IPS-18a (cell line): ENCODE measurements around the gene JAZF1.
"Not testable (repeated sequence)": the region's sequence is repeated elsewhere in the genome, so short reads cannot be mapped to it uniquely, and the experiment has no call there.

Experiments used
- H3K27ac ChIP-seq: one replicate; pipeline ENCODE4 v1.5.1; 2013; ENCODE audit warnings: low read length
- H3K27me3 ChIP-seq: one replicate; pipeline ENCODE4 v1.6.1; 2013; ENCODE audit warnings: mild to moderate bottlenecking, low read length; ENCODE audit not compliant: control insufficient read depth, insufficient read depth
- H3K36me3 ChIP-seq: one replicate; pipeline ENCODE4 v1.6.1; 2013; ENCODE audit warnings: low read depth, low read length; ENCODE audit not compliant: control insufficient read depth
- H3K4me1 ChIP-seq: one replicate; pipeline ENCODE4 v1.6.1; 2013; ENCODE audit warnings: low read depth, low read length; ENCODE audit not compliant: control insufficient read depth
- H3K4me3 ChIP-seq: one replicate; pipeline ENCODE4 v1.5.1; 2013; ENCODE audit warnings: low read length
- H3K9ac ChIP-seq: one replicate; pipeline ENCODE4 v1.6.1; 2013; ENCODE audit warnings: mild to moderate bottlenecking, low read length, moderate library complexity
- H3K9me3 ChIP-seq: one replicate; pipeline ENCODE4 v1.6.1; 2013; ENCODE audit warnings: low read depth, low read length; ENCODE audit not compliant: control insufficient read depth

The JAZF1 gene

DNA sequence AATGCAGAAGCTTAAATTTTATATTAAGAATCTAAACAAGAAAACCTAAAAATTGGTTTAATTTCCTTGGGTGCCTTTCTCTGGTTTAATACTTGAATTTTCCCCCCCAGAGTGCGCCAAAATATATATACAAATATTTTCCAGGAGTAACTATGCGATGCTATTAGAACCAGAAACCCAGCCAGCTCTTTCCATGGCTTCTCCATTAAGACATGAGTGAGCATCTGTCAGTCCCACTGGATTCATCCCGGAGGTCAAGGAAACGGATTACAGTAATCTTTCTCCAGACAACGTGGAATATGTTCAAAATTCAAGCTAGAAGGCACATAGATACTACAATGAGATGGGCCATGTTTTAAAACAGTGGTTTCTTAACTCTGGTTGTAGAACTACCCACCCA, 291.9 kb downstream of the JAZF1 start:
- Histone ChIP-seq H3K27ac (no peak overlapping the region), H3K27me3 (no peaks in the 10 kb centered on the region), H3K9ac (no peak overlapping the region), H3K9me3 (no peaks in the 10 kb centered on the region), H3K4me1 (peaks cover 9% of the 10 kb centered on the region), H3K4me3 (no peak overlapping the region), H3K36me3 (no peaks in the 10 kb centered on the region)

DNA sequence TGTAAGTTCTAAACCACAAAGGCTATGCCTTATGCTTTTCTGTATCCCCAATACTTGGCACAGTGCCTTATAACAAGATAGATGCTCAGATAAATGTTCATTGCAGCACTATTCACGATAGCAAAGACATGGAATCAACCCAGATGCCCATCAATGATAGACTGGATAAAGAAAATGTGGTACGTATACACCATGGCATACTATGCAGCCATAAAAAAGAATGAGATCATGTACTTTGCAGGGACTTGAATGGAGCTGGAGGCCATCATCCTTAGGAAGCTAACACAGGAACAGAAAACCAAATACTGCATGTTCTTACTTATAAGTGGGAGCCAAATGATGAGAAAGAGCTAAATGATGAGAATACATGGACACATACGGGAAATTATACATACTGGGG, 293.9 kb downstream of the JAZF1 start:
- not testable (repeated sequence) for H3K9ac ChIP-seq, H3K9me3 ChIP-seq, H3K36me3 ChIP-seq, H3K27me3 ChIP-seq, H3K4me3 ChIP-seq, H3K27ac ChIP-seq
- H3K4me1 ChIP-seq = peaks cover 18% of the 10 kb centered on the region

DNA sequence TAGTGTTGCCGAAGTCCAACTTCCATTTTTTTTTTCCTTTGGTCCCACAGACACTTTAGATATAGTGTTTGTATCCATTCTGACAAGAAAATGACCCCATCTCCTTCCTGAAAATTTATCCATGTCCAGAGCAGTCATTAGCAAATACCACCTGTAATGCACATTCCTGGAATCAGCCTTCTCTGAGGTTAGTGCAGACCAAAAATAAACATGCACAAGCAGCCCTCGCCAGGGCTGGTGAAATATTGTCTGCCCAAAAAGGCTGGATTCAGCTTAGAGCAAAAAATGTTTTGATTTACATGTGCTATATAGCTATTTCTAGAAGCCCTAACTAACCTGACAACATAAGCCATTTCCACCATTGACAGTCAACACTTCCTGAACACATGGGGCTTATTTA, 294.9 kb downstream of the JAZF1 start:
- no peak overlapping the region for H3K4me3 ChIP-seq
- H3K9ac ChIP-seq = no peak overlapping the region
- H3K36me3 ChIP-seq = no peaks in the 10 kb centered on the region
- H3K4me1 ChIP-seq = peaks cover 18% of the 10 kb centered on the region
- no peak overlapping the region for H3K27ac ChIP-seq
- no peaks in the 10 kb centered on the region for H3K9me3 ChIP-seq
- no peaks in the 10 kb centered on the region for H3K27me3 ChIP-seq

DNA sequence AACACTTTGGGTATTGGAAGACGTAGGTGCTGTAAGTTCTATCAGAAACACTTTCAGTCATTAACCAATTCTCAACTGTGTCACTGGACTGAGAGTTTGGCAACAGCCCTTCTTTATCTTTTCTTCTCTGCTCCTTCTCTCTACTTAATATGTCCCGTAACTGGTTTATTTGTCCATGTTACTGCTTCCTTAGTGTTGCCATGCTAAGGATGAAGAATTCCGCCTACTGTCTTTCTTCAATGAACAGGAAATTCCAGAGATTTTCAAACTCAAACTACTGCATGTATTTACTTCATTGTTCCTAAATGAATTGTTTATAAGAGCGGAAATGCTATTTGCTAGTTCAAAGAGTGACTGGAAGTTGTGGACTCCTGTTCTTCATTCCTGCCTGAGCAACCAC, 296.9 kb downstream of the JAZF1 start:
- Histone ChIP-seq H3K36me3 (no peaks in the 10 kb centered on the region), H3K9me3 (no peaks in the 10 kb centered on the region), H3K4me1 (peaks cover 18% of the 10 kb centered on the region), H3K4me3 (no peak overlapping the region), H3K27ac (peak overlapping the region; percentile 22), H3K9ac (no peak overlapping the region), H3K27me3 (no peaks in the 10 kb centered on the region)

DNA sequence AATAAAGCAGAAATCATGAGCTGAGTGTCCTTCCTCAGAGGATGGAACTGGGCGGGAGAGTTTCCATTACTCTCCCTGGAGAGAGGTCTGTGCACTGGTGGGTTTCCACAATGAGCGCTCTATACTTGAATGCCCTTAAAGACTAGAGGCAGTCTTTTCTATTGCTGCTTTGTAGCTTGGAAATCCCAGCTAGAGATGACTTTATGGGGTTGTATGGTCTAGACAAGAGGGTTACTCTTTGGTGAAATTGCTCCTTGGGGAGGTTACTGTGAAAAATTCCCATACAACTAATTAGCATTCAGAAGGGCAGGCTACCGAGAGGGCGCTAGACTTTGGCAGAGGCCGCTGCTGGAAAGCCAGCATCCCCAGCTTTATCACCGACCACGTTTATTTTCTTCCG, 303.8 kb downstream of the JAZF1 start:
- peaks cover 11% of the 10 kb centered on the region for H3K4me1 ChIP-seq
- no peaks in the 10 kb centered on the region for H3K36me3 ChIP-seq
- H3K4me3 ChIP-seq = no peak overlapping the region
- no peaks in the 10 kb centered on the region for H3K9me3 ChIP-seq
- no peaks in the 10 kb centered on the region for H3K27me3 ChIP-seq
- H3K9ac ChIP-seq = no peak overlapping the region
- H3K27ac ChIP-seq = no peak overlapping the region

DNA sequence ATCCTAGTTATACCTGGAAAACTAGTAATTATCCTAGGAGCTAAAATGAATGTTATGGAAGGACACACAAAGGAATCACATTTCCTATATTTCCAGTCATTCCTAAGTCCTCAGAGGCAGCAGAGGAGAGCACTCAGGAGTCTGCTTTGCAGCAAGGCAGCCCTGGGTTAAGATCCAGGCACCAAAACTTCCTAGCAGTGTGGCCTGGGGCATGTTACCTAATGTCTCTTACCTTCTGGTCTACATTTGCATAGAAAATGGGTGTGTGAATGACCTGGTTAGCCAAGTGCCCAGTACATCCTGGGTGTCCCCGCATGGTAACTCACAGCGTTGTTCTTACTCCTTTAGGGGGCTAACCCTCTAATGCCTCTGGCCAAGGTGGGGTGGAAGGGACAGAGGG, 304.8 kb downstream of the JAZF1 start:
- no peaks in the 10 kb centered on the region for H3K27me3 ChIP-seq
- H3K9ac ChIP-seq = no peak overlapping the region
- no peaks in the 10 kb centered on the region for H3K36me3 ChIP-seq
- peaks cover 11% of the 10 kb centered on the region for H3K4me1 ChIP-seq
- no peak overlapping the region for H3K27ac ChIP-seq
- H3K9me3 ChIP-seq = no peaks in the 10 kb centered on the region
- no peak overlapping the region for H3K4me3 ChIP-seq

DNA sequence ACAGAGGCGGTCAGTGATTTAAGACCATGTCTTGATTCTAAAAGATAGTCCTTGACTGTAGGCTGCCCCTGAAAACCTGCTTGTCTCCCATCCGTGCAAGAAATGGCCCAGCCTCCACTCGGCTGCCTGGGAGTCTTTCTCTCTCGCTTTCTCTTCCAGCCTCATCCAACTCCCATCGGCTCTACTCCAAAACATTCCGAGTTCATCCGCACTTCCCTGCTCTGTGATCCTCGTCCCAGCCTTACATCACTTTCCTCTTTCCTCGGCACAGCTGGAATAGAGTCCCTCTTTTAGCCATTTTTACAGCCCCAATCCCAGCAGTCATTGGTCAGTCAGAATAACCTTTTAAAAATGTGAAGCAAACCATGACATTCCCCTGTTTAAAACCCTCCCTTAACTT, 305.5 kb downstream of the JAZF1 start:
- no peaks in the 10 kb centered on the region for H3K36me3 ChIP-seq
- peaks cover 11% of the 10 kb centered on the region for H3K4me1 ChIP-seq
- H3K27me3 ChIP-seq = no peaks in the 10 kb centered on the region
- H3K9ac ChIP-seq = no peak overlapping the region
- no peak overlapping the region for H3K4me3 ChIP-seq
- H3K9me3 ChIP-seq = no peaks in the 10 kb centered on the region
- H3K27ac ChIP-seq = no peak overlapping the region

DNA sequence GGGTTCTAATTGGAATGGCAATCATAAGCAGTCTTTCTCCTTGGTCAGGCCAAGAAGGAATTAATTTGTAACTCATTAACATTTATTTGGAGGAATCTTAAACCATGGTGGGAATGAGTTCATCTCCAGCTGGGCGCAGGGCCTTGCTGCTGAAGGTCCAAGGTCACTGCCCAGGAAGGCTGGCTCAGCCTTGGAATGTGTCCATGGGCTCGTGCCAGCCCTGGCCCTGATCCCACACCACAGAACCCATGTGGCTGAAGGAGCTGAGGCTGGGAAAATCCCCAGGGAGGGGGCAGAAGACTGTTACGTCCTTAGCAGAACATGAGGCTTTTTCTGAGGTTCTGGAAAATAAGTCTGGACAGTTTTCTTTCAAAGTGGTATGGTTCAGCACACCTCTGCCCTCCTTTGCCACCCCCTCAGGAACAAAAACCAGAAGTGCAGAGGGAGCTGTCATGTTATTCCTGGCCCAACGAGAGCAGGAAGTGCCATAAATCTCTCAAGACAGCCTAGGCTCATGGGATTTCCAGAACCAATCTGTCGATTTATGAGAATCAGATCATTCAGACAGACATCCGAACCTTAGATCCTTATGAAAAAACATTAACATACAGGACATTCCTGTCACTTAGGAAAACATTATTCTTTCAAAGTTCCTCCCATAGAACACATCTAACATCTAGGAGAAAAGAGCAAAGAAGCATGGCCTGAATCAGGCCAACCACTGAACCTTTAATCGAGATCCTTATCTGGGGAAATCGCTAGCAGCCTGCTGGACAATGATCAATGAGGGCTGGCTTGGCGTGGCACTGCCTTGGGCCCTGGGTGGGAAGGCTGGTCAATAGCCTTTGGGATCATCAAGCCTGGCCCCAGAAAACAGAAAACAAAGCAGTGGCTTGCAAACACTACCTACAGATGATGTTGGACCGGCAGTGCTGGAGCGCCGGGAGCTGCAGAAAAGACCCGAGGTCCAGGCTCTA, 306.3 kb downstream of the JAZF1 start:
- Histone ChIP-seq H3K4me3 (no peak overlapping the region), H3K27ac (no peak overlapping the region), H3K9me3 (no peaks in the 10 kb centered on the region), H3K4me1 (peaks cover 12% of the 10 kb centered on the region), H3K9ac (no peak overlapping the region), H3K27me3 (no peaks in the 10 kb centered on the region), H3K36me3 (no peaks in the 10 kb centered on the region)

DNA sequence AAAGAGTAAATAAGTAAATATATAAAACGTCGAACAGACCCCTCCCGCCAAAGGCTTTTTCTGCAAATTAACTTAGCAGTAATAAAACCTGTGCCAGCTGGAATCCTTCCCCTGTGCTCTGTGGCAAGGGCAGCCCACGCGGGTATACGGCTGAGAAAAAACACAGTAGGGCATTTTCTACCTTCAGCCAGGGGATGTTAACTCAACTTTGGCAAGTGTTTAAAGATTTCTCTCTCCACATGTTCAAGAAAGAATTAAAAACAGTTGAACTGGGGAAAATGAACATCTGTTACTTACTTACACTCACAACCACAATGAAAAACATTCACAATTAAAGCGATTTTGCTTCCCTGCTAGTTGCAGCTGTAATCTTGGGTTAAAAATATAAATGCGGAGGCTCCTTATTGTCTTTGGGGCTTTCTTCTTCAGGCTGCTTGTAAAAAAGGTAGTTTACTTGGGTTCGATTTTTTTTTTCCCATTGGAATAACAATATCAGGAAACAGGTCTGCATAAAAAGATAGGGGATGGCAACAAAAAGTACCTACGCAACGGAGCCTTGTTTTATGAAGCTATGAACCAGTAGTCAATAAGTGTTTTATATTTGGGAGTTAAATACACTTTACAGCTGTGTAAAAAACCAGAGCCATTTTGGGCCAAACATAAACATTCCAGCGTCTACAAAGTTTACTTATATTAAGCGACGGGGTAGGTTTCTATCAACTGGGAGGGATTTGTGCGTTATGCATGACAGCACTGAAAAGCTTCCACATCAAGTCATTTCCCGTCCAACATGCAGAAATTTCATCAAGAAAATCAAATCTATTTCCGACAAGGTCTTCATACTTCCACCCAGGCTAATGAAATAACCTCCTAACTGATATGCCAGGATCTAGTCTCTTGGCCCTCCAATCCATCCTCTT, 308.0 kb downstream of the JAZF1 start:
- Histone ChIP-seq H3K27ac (no peak overlapping the region), H3K9ac (no peak overlapping the region), H3K9me3 (no peaks in the 10 kb centered on the region), H3K36me3 (no peaks in the 10 kb centered on the region), H3K4me1 (peaks cover 21% of the 10 kb centered on the region), H3K27me3 (no peaks in the 10 kb centered on the region), H3K4me3 (no peak overlapping the region)

DNA sequence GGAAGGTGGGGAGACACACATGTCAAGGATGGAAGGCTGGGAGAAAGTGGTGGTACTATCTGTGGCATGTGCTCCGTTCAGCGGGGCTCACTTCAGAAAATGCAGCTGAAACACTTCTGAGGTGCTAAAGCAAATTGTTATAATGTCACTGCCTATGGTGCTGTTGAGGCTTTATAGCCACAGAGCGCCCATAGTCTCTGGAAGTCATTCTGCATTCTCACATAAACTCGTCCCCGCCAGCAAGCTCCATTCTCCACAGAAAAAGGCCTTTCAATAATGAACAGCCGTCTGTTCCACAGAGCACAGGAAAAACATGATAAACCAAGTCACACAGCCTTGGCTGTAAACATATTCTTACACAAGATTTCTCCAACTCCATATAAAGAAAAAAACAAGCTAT, 308.7 kb downstream of the JAZF1 start:
- H3K36me3 ChIP-seq = no peaks in the 10 kb centered on the region
- no peaks in the 10 kb centered on the region for H3K27me3 ChIP-seq
- H3K27ac ChIP-seq = no peak overlapping the region
- no peaks in the 10 kb centered on the region for H3K9me3 ChIP-seq
- H3K4me1 ChIP-seq = peaks cover 21% of the 10 kb centered on the region
- no peak overlapping the region for H3K9ac ChIP-seq
- H3K4me3 ChIP-seq = no peak overlapping the region

DNA sequence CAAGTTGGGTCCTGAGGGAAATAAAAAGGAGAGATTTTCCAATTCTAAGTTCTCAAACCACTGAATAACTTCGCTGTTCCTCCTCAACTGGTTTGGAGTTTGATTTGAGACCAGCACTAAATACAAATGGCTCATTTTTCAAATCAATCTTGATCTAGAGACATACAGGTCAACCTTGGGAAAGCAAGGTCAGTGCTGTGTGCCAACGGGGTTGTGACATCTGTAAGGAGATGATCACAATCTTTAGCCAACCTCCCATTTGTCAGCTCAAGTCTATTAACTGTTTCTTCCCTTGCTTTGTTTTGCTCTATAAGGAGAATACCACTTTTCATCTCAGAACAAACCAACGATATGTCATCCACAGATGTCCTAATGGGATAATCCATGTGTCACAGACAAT, 309.5 kb downstream of the JAZF1 start:
- H3K36me3 ChIP-seq = no peaks in the 10 kb centered on the region
- H3K27me3 ChIP-seq = no peaks in the 10 kb centered on the region
- no peak overlapping the region for H3K9ac ChIP-seq
- H3K4me1 ChIP-seq = peaks cover 21% of the 10 kb centered on the region
- H3K4me3 ChIP-seq = no peak overlapping the region
- no peak overlapping the region for H3K27ac ChIP-seq
- H3K9me3 ChIP-seq = no peaks in the 10 kb centered on the region
